Erythroblast (primary cell): ENCODE data around the gene DNAI2.

Experiments used
- GATA1 ChIP-seq: IDR thresholded peaks from 2 replicates; pipeline ENCODE4 v1.6.1; 2011; ENCODE audit warnings: low read depth, mild to moderate bottlenecking, control low read depth, low read length, moderate library complexity
- POLR2A ChIP-seq: IDR thresholded peaks from 2 replicates; pipeline ENCODE4 v1.6.1; 2011; ENCODE audit warnings: mild to moderate bottlenecking, low read length

DNA sequence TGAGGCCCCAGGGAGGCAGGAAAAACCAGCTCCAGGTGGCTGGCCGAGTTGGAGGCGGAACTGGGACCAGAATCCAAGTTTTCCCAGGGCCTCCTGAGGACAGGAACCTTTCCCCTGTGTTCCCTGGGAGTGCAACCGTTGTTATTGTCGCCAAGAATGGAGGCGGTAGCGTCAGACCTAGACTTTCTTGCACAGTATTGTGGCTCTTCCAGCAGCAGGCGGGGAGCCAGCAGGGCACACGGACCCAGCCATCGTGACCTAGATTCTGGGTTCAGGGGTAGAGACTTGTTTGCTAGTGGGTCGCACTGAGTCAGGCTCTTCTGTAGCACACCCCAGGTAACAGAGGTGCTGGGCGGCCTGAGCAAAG lies 51.3 kb downstream of the DNAI2 start:
- TF ChIP-seq POLR2A (no peak), GATA1 (no peak)
